ENCODE measurements around the gene MFN2.

GRCh38 chr1:11955221-11955620 lies 25.0 kb upstream of the MFN2 start:
- TF ChIP-seq CTCF (conservative IDR thresholded peaks at IDR 0.05; ENCODE audit: low read length) (no peak), EZH2phosphoT487 (IDR thresholded peaks at IDR 0.05; ENCODE audit: borderline replicate concordance, low read depth, low read length) (no peak)
